Measurements from ENCODE around the gene PGM5.

PGM5 gene

DNA sequence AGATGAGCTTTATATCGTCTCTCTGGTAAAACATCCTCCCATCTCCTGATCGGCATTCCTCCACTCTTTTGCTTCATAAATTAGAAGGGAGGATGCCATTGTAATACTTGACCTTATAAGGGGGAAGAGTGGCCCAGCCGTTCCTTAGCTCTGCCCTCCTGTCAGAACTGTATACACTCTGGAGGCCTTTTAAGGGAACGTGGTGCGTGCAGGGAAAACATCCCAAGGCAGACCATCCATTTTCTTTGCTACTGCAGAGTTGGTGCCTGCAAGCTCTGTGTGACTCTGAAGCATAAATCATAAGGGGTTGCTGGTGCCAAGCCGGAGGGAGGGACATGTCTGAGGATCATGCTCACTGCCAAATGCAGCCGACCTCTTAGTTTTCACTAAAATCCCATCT, 90.4 kb downstream of the PGM5 start:
- no peak for DNase-seq

DNA sequence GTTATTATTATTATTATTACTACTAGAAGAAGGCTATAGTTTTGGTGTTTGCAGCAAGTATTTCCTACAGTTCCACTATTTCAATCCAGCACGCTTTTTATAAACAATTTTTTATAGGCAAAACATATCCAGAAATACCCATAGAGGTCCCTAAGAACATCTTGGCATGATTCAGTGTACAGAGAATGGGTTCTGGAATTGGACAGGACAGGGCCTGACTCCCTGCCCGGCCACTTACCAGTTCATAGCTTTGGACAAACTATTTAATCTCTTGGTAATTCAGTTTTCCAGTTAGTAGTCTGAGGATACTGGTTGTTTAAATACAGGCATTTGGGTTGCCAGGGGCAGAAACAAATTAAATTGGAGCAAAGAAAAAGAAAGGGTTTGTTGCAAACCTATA, 91.2 kb downstream of the PGM5 start:
- no peak for DNase-seq

DNA sequence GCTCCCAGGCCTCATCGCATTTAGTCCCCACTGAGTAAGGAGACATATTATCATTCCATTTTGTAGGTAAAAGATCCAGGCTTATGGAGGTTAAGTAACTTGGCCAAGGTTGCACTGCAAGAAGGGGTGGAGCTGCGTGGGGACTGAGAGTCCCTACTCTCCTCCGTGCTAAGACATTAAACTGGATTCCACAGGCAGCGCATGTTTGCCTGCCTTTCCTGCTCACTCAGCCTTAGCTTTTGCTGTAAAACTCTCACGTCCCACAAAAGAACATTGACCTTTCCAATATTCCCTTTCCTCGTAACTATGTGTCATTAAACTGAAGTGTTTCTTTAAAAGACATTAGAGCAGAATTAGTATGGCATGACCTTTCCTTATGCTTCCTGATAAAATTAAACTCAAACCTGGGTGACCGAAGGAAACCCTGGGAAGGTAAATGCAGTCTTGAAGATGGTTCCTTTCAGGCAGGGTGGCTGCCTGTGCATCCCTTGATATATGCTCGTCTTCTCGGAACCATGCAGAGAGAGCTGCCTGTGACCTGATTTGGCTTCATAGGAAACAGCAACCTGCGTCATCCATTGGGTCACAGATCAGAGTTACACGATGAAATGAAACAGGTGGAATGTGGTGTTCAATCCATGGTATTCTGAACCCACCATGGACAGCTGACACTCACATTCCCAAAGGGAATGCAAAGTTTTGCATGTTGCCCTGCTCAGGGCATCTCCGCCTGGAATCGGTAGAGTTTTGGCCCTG, 98.3 kb downstream of the PGM5 start:
- no peak for DNase-seq

DNA sequence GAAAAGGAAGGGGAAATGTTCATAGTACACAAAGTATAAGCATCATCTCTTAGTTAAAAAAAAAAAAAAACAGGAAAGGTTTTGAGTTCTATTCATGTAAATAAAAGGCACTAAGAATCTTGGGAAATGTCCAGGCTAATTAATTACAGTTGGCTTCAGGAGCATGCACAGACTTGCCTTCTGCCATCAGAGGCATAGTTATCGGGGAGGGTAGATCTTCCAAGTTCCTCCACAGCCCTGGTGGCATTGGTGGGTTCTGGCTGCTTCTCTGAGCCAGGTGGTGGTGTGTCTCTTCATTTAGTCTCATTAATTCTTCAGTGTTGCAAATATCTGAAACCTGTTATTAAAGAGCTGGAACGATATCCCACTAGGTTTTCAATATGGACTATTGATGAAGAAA, 99.0 kb downstream of the PGM5 start:
- no peak for DNase-seq

DNA sequence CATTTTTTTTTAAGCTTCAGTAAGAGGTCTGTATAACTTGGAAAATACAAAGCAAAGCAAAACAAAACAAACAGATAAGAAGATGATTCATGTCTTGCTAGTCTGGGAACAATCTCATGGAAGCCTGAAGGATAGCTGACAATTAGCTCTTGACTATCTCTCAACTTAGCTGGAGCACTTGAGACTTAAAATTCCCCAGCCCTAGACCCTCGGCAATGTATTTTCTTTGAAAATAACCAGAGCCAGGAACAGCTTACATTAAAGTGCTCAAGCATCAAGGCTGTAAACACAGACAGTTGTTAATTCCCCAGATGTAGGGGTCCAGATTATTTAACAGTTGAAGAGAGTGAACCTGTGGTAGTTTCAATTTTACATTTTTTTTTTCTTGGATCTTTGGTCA, 101.4 kb downstream of the PGM5 start:
- DNase-seq: no peak

DNA sequence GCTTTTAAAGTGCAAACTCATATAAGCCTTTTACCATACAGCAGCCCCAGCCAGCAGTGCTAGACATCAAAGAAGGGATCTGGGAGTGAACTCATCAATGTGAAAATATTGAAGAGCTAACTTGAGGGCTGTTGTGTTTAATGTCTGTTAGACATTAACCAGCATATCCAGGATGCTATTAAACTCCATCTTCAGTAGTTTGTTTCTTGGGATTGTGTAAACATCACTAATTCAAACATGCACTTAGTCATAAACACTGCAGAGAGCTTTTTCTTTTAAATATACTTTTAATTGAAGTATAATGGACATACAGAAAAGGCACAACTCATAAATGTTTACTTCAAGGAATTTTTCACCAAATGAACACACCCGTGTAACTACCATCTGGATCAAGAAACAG, 102.5 kb downstream of the PGM5 start:
- DNase-seq: no peak

DNA sequence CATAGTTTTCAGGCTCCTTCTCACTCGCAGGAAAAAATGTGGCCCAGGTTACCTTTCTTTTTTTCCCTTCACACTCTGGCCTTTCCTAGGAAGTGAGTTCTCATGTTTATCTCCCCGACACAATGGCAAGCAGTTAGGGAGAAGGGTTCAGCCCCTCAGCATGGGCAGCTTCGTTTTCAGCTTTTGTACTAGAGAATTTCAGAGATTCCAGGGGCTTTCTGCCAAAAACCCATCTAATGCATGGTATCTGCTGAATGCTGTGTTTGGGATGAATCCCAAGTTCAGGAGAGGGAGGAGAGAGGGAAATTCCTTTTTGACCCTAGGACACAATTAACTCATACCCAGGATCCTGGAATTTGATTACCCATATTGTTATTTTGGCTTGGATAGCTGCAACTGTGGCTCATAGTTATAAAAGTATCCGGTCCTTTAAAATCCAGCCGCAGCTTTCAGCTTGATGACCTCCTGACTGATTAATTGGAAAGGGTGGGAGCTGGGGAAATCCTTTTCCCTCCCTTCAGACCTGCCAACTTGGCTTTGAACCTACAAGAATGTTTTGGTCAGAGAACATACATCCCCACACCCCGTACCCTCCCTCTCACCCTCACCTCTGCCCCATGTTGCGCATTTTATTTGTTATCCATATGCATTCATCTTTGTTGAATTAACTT, 105.8 kb downstream of the PGM5 start:
- no peak for DNase-seq

DNA sequence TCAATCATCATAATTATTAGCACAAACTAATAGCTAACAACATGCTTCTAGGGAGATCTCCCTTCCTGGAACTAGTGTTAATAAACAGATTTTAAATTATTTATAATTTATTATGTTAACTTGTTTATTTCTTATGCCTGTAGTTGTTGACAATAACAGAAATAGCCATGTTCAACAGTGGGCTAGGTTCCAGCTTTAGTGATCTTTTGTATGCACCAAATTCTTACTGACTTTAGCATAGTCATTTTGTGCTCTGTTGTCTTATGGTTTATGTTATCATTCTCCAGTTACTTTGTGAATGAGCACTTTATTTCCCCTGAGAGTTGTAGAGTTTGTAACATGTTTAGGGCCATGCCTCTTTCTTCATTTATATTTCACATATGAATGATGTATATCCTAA, 113.7 kb downstream of the PGM5 start:
- no peak for DNase-seq

DNA sequence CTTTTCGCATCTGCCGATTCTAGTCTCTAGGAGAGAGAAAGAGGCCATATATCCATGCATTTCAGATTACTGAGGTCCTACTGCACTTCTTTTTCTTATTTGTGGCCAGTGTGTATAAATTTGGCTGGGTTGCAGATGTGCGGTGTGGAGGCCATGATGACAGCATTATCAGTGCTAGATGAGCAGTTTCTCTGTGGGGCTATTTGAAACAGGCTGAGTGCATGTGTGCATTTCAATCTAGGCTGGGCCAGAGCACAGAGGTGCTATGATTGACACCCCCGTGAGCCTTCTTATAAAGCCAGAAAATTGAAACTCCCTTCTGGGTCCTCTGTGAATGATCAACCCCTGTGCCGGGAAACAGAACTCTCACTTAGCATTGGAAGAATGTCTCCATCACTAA, 114.2 kb downstream of the PGM5 start:
- no peak for DNase-seq

DNA sequence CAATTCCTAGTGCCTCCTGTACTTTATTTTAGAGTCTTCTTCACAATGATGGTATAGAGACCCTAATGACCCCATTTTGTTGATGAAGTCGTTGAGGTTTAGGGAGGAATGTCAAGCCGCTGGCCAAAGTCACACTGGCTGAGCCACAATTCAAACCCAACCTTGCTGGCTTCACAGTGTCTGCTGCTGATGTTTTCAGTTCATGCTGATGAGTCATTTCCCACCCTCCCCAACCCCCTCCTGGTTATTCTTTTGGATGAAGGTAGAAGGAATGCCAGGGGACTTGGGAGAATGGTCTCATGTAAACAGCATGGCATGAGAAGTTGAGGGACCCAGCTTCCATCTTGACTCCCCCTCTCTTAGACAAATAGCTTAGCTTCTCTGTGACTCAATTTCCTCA, 115.7 kb downstream of the PGM5 start:
- DNase-seq: no peak

DNA sequence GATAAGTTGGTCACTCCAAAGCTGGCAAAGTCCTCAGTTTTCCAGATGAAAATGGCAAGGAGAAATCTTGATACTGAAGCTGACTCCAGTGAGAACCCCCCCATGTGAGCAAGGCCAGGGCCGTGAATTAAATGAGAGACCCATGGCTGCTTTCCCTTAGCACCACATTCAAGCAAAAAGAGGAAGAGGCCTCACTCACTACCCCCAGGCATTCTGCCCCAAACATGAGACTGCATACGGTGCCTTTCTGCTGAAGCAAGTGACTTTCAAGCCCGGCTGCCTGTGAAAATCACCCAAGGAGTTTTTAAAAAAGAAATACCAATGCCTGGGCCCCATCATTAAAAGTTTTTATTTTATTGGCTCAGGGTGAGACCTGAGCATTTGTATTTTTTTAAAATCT, 117.4 kb downstream of the PGM5 start:
- no peak for DNase-seq

DNA sequence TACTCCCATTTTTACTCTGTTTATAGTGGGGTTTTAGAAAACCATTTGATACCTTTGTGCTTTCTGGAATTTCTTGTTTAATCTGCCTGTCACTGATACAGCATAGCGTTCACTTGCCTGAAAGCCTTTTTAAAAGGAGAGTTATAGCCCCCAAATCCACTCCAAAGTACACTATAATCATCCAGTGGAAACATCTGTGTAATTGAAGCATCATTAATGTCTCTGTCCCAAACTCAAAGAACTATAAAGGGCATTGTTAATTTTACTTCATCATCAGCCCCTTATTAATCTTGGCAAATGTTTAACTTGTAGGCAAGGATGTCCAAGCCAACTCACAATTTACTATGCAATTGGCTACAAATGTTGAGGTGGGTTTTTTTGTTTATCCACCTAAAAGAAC, 120.0 kb downstream of the PGM5 start:
- DNase-seq: no peak

DNA sequence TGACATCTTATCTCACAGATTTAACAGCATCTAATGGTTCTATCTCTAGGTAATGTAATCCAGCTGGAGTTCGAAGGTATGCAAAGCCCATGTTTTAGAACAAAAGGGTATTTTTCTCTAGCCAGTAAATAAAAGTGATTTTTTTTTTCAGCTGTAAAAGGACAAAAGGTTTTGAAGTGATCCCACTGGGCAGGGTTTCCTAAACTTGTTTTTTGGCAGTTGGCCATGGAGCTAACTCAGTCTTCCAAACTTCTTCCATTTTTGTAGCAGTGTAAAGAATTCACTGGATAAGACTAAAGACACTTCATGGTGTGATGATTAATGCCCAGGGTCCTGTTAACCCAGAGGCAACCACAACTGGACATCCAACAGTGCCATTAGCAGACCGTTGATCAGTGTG, 120.4 kb downstream of the PGM5 start:
- no peak for DNase-seq

DNA sequence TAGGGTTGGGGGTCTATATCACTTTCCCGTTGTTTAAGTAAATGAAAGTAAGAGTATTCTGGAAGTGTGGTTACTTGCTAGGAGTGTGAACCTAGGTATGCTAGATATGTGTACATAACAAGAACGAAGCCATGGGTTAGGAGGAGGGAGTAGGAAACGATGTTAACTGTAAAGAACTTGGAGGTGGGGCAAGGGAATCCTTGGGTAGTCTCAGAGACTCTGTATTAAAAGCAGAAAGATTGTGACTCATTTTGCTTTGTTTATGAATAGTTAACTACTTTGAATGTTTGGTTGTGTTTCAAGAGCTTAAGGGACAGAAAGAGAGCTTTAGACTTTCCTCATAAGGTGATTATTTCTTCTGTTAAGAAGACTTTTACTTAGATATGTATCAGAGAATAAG, 124.4 kb downstream of the PGM5 start:
- DNase-seq: no peak

DNA sequence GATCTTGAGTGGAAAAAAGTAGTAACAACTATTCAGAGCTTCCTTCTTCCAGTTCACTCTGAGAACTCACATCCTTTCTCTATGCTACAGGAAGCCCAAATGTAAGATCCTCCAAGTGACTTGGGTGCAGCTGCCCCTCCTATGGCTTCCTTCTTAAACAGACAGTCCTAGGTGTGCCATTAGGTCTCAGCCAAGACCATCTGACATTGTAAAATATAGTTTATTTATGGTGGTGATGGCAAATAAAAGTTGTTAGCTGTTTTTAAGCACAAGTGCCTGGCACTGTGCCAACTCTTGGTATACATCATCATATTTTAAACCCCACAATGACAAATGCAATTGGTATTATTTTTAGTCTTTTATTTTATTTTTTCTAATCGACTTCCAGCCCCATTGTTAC, 126.1 kb downstream of the PGM5 start:
- no peak for DNase-seq

DNA sequence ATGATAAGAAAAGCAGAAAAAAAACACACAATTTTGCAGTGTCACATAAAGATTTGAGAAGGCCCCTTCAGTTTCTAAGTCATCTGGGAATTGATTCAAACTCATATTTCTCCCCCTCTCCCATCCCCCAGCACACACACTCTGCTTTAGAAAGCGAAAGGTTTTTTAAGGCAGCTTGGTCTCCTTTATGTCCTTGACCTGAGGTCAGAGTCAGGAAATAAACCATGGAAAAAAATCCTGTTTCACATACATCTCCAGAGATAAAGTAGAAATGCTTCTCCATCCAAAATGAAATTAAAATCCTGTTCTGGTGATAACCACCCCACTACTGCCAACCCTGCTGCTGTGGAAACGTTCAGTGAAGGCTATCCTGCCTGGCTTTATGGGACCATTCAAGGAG, 131.7 kb downstream of the PGM5 start:
- DNase-seq: no peak

DNA sequence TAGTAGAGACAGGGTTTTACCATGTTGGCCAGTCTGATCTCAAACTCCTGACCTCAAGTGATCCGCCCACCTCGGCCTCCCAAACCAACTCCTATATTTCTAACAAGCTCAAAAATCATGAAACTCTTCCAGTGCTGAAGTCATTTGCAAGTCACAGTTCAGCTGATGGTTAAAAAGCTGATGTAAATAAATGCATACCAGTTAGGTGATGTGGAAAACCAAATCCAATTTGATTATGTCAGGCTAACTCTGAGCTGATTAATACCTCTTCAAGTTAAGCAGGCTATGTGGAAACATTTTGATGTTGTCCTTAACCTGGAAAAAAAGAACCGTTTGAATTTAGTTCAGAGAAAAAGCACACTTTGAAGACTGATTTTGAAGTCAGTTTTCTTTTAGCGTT, 133.2 kb downstream of the PGM5 start:
- no peak for DNase-seq

DNA sequence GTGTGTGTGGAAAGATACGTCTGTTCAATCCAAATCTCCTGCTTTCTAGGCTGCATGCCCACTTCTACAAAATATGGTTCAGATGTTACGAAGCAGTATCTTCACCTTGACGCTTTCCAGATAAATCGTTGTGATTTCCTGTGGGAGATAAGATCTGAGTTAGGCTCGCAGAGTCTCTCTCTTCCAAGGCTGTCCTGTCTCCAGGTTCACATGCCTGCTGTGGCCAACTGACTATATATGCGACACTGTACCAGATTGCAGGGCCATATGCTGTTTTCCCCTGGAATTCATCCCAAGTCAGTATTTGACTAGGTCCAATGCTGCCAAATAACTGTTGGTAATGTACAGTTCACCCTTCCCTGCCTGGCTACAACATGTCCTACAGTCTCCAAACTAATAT, 136.4 kb downstream of the PGM5 start:
- no peak for DNase-seq

DNA sequence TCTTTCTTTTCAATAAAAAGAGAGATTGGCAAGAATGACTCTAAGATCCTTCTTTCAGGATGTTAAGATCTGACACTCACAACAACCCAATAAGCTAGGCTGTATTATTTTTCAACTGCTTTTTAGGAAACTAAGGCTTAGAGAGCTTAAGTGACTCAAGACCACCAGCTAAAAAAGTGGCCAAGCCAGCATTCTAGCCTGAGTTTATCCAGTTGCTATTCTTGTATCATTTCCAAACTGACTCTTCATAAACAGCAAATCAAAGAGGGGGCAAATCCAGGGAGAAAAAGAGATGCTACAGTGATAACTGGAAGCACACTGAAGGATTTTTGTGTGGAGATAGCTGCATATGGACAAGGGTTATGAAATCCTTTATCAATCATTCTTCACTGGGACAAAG, 137.1 kb downstream of the PGM5 start:
- no peak for DNase-seq

DNA sequence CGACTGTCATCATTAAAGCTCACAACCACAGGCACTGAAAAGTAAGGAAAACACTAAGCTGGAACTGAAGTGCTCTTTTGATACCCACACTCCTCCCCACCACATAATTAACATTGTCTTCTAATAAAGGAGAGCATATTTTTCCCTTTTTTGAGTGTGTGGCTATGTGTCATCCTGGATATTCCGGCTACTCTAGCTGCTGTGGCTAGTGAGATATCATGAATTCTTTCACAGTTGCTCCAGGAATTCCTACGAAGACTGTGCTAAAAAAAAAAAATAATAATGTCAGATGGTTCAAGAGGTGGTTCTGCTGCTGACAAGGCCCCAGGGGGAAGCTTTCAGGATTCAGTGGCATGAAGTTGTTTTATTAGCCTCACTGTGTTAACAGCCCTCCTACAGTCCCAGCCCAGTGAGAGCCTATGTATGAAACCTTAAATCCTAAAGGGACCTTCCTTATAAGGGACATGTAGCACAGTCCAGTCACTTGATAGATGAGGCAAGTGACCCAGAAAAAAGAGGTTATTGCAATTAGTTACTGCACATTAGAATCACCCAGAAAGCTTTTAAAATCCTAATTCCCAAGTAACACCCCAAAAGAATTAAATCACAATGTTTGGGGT, 137.7 kb downstream of the PGM5 start:
- no peak for DNase-seq

DNA sequence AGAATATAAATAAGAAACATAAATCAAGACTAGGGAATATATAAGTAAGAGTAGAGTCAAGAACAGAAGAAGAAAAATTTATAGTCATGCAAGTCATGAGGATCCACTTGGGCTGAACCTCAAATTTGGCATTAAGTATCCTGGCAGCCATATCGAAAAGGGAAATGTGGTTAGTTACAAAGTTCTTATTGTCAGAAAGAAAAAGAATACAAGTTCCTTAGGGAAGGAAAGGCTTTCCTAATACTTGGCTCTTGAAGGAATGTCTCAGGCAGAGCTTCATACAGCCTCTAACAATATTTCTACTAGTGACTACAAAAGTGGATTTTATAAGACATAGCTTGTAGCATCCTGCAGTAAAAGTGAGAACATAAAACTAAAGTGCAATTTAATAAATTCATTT, 138.8 kb downstream of the PGM5 start:
- DNase-seq: no peak

DNA sequence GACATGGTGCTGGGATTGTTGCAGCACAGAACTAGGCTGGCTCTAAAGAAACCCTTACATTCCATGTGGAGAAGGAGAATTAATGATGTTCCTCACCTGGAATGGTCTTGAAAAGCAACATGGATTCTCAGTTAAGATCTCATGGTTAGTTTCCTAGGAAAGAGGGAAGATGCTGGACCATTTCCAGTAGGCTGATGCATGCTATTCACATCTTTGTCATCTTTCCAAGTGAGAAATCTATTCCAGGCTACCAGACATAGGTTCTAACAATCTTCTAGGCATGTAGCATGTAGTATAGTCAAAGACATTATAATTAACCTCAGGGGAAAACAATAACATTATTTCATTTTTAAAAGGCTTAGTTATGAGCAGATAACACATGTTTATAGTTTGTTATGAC, 139.9 kb downstream of the PGM5 start:
- DNase-seq: no peak

DNA sequence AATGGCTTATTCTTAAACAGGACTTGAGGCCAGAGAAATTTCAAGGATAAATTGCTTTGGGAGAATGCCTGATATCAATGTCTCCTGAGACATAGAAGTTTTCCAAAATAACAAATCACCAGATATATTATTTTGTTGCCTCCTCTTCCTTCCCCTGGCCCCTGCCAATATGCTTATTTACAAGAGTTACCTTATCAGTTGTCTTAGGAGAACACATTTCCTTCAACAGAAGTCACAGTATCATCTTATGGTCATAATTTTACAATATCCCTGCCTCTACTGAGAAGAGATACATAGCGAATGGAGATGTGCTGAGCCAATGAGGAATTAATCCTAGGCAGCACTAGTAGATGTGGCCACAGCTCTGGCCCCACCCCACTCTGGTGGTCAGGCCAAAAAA, 141.2 kb downstream of the PGM5 start:
- DNase-seq: no peak

DNA sequence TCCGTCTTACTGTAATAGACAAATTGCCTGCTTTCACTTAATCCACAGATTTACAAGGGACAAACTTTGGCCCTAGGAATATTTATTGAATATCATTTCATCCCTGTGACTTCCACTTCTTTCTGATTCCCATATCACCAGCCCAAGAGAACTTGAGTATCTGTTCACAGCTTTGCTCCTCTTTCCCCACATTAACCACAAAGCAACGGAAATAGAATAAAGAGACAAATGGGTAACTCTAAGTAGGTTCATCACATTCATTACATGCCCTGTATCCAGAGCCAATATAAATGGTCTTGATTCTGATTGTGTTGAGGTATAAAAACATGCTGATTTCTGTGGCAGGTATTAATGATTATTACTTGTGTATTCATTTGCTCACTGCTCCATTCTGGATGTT, 142.4 kb downstream of the PGM5 start:
- no peak for DNase-seq
